Activated CD8-positive, alpha-beta T cell treated with anti-CD3 and anti-CD28 coated beads for 36 hours (primary cell): ENCODE results near the gene RIC1. TPM values are rescaled to one million over a fixed set of nuclear protein-coding genes. Genes with fewer than 3 reads are reported as not detected.

Source experiments
- ATAC-seq: fragments of 200-7000 bp; cut with Tn5 transposase; one replicate; pipeline ENCODE4 v1.10.0; 2021; ENCODE audit warnings: mild to moderate bottlenecking, moderate library complexity
- CTCF ChIA-PET: fragments of 350-600 bp; sonication (Branson Sonifier 250); formaldehyde crosslinking; loops from one replicate; lab custom pipeline; 2021; ENCODE audit warnings: antibody characterized with exemption; lab: Charles Lee
- POLR2A ChIA-PET: fragments of 350-600 bp; sonication (Branson Sonifier 250); formaldehyde crosslinking; loops from one replicate; lab custom pipeline; 2021; ENCODE audit warnings: antibody characterized with exemption; lab: Charles Lee
- DNase-seq: peaks from one replicate; pipeline ENCODE4 v3.0.0-alpha.2; 2020
- H3K27ac Mint-ChIP-seq: one replicate; pipeline ENCODE4 v1.8.0; 2021; ENCODE audit warnings: mild to moderate bottlenecking, mixed read lengths
- H3K27me3 Mint-ChIP-seq: one replicate; pipeline ENCODE4 v1.8.0; 2021; ENCODE audit warnings: mixed read lengths
- H3K36me3 Mint-ChIP-seq: one replicate; pipeline ENCODE4 v1.8.0; 2021; ENCODE audit warnings: low read depth, mixed read lengths
- H3K4me1 Mint-ChIP-seq: one replicate; pipeline ENCODE4 v1.8.0; 2021; ENCODE audit warnings: low read depth, mixed read lengths
- H3K4me3 Mint-ChIP-seq: one replicate; pipeline ENCODE4 v1.8.0; 2021; ENCODE audit warnings: mild to moderate bottlenecking, moderate library complexity, mixed read lengths
- H3K9me3 Mint-ChIP-seq: one replicate; pipeline ENCODE4 v1.8.0; 2021; ENCODE audit warnings: mixed read lengths
- CTCF ChIP-seq: fragments of 200-600 bp; IDR thresholded peaks from one replicate; pipeline ENCODE4 v1.8.0; 2022; ENCODE audit warnings: antibody characterized with exemption, mild to moderate bottlenecking
- intact Hi-C: fragments of 100-400 bp; cut with micrococcal nuclease; formaldehyde crosslinking; loops from one replicate; pipeline ENCODE4 v1.10.0; 2022
- total RNA-seq, 2 experiments: library from RNA; stranded (reverse); gene quantifications; one replicate each; pipeline ENCODE4 v1.2.3, GENCODE V29; 2021

Gene RIC1
- total RNA-seq, 2 experiments from 2014 or later: 14.4 to 14.6 TPM

- no peak for TF ChIP-seq CTCF
- no peak overlapping the region for H3K27ac Mint-ChIP-seq
- H3K27me3 Mint-ChIP-seq: no peaks in the 10 kb centered on the region
- CTCF ChIA-PET: no interaction called here
- DNase-seq (no peak), ATAC-seq (no peak)
- intact Hi-C loops: no loop called here
- H3K9me3 Mint-ChIP-seq: no peaks in the 10 kb centered on the region
- H3K4me3 Mint-ChIP-seq: no peak overlapping the region
- H3K4me1 Mint-ChIP-seq: peaks cover 8% of the 10 kb centered on the region
- peaks cover 32% of the 10 kb centered on the region for H3K36me3 Mint-ChIP-seq
- POLR2A ChIA-PET: no interaction called here
Observed at GRCh38 chr9:5815461-5815860, 186.6 kb downstream of the RIC1 start.

- CTCF ChIA-PET: interaction anchor here (1.0 to 1.9 kb wide), 2 partner anchors 15 to 68 kb away, joined by 5 read pairs; partner anchors contain the start of gene ERMP1
- DNase-seq: no peak
- POLR2A ChIA-PET: interaction anchor here (0.6 to 0.8 kb wide), 2 partner anchors 15 to 206 kb away, joined by 3 read pairs; partner anchors contain the start of gene ERMP1
- intact Hi-C loops: no loop called here
- H3K27ac Mint-ChIP-seq: no peak overlapping the region
- no peaks in the 10 kb centered on the region for H3K27me3 Mint-ChIP-seq
- ATAC-seq: no peak
- H3K36me3 Mint-ChIP-seq: peaks cover 30% of the 10 kb centered on the region
- no peak for TF ChIP-seq CTCF
- H3K9me3 Mint-ChIP-seq: no peaks in the 10 kb centered on the region
- no peak overlapping the region for H3K4me3 Mint-ChIP-seq
- peaks cover 12% of the 10 kb centered on the region for H3K4me1 Mint-ChIP-seq
Observed at GRCh38 chr9:5817862-5818261, 189.0 kb downstream of the RIC1 start.

GRCh38 chr9:5818424-5819142 is 189.7 kb downstream of the RIC1 start:
- no peak overlapping the region for H3K27ac Mint-ChIP-seq
- POLR2A ChIA-PET: interaction anchor here (0.6 to 0.8 kb wide), 2 partner anchors 14 to 207 kb away, joined by 3 read pairs; partner anchors contain the start of gene ERMP1

GRCh38 chr9:5819174-5819573 is 190.3 kb downstream of the RIC1 start:
- no peak overlapping the region for H3K4me3 Mint-ChIP-seq
- CTCF ChIA-PET: no interaction called here
- H3K36me3 Mint-ChIP-seq: peaks cover 35% of the 10 kb centered on the region

More at GRCh38 chr9:5818424-5819142, 189.7 kb downstream of the RIC1 start:
- no peak overlapping the region for H3K4me3 Mint-ChIP-seq
- no peak for TF ChIP-seq CTCF
- H3K27me3 Mint-ChIP-seq: no peaks in the 10 kb centered on the region
- H3K36me3 Mint-ChIP-seq: peaks cover 32% of the 10 kb centered on the region
- peaks cover 12% of the 10 kb centered on the region for H3K4me1 Mint-ChIP-seq
- DNase-seq: no peak
- intact Hi-C loops: no loop called here
- no peaks in the 10 kb centered on the region for H3K9me3 Mint-ChIP-seq
- CTCF ChIA-PET: interaction anchor here (1.0 to 1.9 kb wide), 2 partner anchors 14 to 68 kb away, joined by 5 read pairs; partner anchors contain the start of gene ERMP1
- no peak for ATAC-seq

More at GRCh38 chr9:5819174-5819573, 190.3 kb downstream of the RIC1 start:
- POLR2A ChIA-PET: no interaction called here
- TF ChIP-seq CTCF: no peak
- no peak for ATAC-seq
- no peak for DNase-seq
- no peak overlapping the region for H3K27ac Mint-ChIP-seq
- intact Hi-C loops: no loop called here
- no peaks in the 10 kb centered on the region for H3K27me3 Mint-ChIP-seq
- no peaks in the 10 kb centered on the region for H3K9me3 Mint-ChIP-seq
- H3K4me1 Mint-ChIP-seq: peaks cover 12% of the 10 kb centered on the region
